IMR-90 (cell line): ENCODE data around the gene ALK. TPM values are rescaled to one million over a fixed set of nuclear protein-coding genes. Genes with fewer than 3 reads are reported as not detected.

ENCODE experiments used
- ATAC-seq: fragments of 200-7000 bp; cut with Tn5 transposase; 2 replicates; pipeline ENCODE4 v1.9.1; 2020; ENCODE audit warnings: low read depth, mild to moderate bottlenecking, moderate library complexity
- BruUV-seq: library from RNA; stranded (reverse); fragments of 400-500 nt; replicated peaks from 2 replicates; lab custom pipeline; 2021; lab: Mats Ljungman, UMichigan
- CTCF ChIA-PET: fragments of 300-600 bp; formaldehyde crosslinking; extraction: SDS; loops from one replicate; lab custom pipeline; 2021; ENCODE audit warnings: antibody characterized with exemption; lab: Yijun Ruan, JAX
- POLR2A ChIA-PET: fragments of 300-600 bp; sonication (Branson Sonifier 250); formaldehyde crosslinking; loops from one replicate; lab custom pipeline; 2022; ENCODE audit warnings: antibody characterized with exemption; ENCODE audit not compliant: unreplicated experiment; lab: Charles Lee
- DNase-seq: peaks from one replicate; pipeline ENCODE4 v3.0.0; 2013
- H2AFZ ChIP-seq: replicated peaks from 2 replicates; pipeline ENCODE3; 2013; ENCODE audit warnings: low read length, mild to moderate bottlenecking; ENCODE audit not compliant: poor library complexity
- H2AK5ac ChIP-seq: 2 replicates; pipeline ENCODE4 v1.6.1; 2013; ENCODE audit warnings: low read depth, low read length, inconsistent platforms
- H2AK9ac ChIP-seq: replicated peaks from 2 replicates; pipeline ENCODE3; 2013; ENCODE audit warnings: mild to moderate bottlenecking, low read depth, low read length, moderate library complexity; ENCODE audit not compliant: poor library complexity
- H2BK120ac ChIP-seq: 2 replicates; pipeline ENCODE4 v1.6.1; 2013; ENCODE audit warnings: low read depth, low read length, inconsistent platforms
- H2BK15ac ChIP-seq: 3 replicates; pipeline ENCODE4 v1.6.1; 2013; ENCODE audit warnings: low read depth, low read length, inconsistent platforms
- H2BK20ac ChIP-seq: 2 replicates; pipeline ENCODE4 v1.6.1; 2013; ENCODE audit warnings: low read depth, mild to moderate bottlenecking, inconsistent platforms, low read length, moderate library complexity
- H2BK5ac ChIP-seq: 2 replicates; pipeline ENCODE4 v1.6.1; 2013; ENCODE audit warnings: mild to moderate bottlenecking, low read depth, low read length, inconsistent platforms; ENCODE audit not compliant: poor library complexity, severe bottlenecking
- H3K14ac ChIP-seq: replicated peaks from 2 replicates; pipeline ENCODE4 v1.6.1; 2013; ENCODE audit warnings: low read depth, low read length, inconsistent platforms
- H3K18ac ChIP-seq: 2 replicates; pipeline ENCODE4 v1.6.1; 2013; ENCODE audit warnings: low read depth, low read length, control low read depth
- H3K23ac ChIP-seq: 2 replicates; pipeline ENCODE4 v1.6.1; 2013; ENCODE audit warnings: low read depth, low read length, inconsistent platforms
- H3K27ac ChIP-seq: 2 replicates; pipeline ENCODE4 v1.5.1; 2013; ENCODE audit warnings: mild to moderate bottlenecking, control low read depth, low read length; ENCODE audit not compliant: insufficient read depth
- H3K27me3 ChIP-seq: 2 replicates; pipeline ENCODE4 v1.6.1; 2013; ENCODE audit warnings: low read length; ENCODE audit not compliant: control insufficient read depth, insufficient read depth
- H3K36me3 ChIP-seq: 2 replicates; pipeline ENCODE4 v1.6.1; 2013; ENCODE audit warnings: low read length, mixed read lengths; ENCODE audit not compliant: control insufficient read depth, insufficient read depth
- H3K4ac ChIP-seq: 2 replicates; pipeline ENCODE4 v1.6.1; 2013; ENCODE audit warnings: low read depth, low read length, inconsistent platforms
- H3K4me1 ChIP-seq: 2 replicates; pipeline ENCODE4 v1.6.1; 2013; ENCODE audit warnings: low read length, mixed read lengths; ENCODE audit not compliant: control insufficient read depth, insufficient read depth
- H3K4me2 ChIP-seq: 2 replicates; pipeline ENCODE4 v1.6.1; 2013; ENCODE audit warnings: low read depth, mild to moderate bottlenecking, control low read depth, low read length, moderate library complexity
- H3K4me3 ChIP-seq: 2 replicates; pipeline ENCODE4 v1.5.1; 2013; ENCODE audit warnings: low read depth, mild to moderate bottlenecking, control low read depth, low read length, moderate library complexity; ENCODE audit not compliant: insufficient read depth
- H3K56ac ChIP-seq: 2 replicates; pipeline ENCODE4 v1.6.1; 2013; ENCODE audit warnings: low read length, inconsistent platforms; ENCODE audit not compliant: insufficient read depth; ENCODE audit errors: extremely low read depth
- H3K79me1 ChIP-seq, 2 experiments: 2 replicates each; pipeline ENCODE4 v1.6.1; 2013; ENCODE audit warnings: low read length in 2 of 2, inconsistent platforms in 1 of 2, low read depth in 1 of 2
- H3K9ac ChIP-seq: 2 replicates; pipeline ENCODE4 v1.6.1; 2013; ENCODE audit warnings: low read depth, low read length, control low read depth
- H3K9me1 ChIP-seq: 2 replicates; pipeline ENCODE4 v1.6.1; 2013; ENCODE audit warnings: low read length, inconsistent platforms; ENCODE audit not compliant: insufficient read depth
- H3K9me3 ChIP-seq: 2 replicates; pipeline ENCODE4 v1.6.1; 2013; ENCODE audit warnings: low read length; ENCODE audit not compliant: control insufficient read depth, insufficient read depth
- H4K20me1 ChIP-seq: 2 replicates; pipeline ENCODE4 v1.6.1; 2013; ENCODE audit warnings: low read length, inconsistent platforms; ENCODE audit not compliant: insufficient read depth
- H4K5ac ChIP-seq: 2 replicates; pipeline ENCODE4 v1.6.1; 2013; ENCODE audit warnings: mild to moderate bottlenecking, low read depth, low read length, control low read depth
- H4K8ac ChIP-seq, 2 experiments: 2 replicates each; pipeline ENCODE4 v1.6.1; 2013; ENCODE audit warnings: low read depth in 2 of 2, low read length in 2 of 2, control low read depth in 1 of 2, inconsistent platforms in 1 of 2
- H4K91ac ChIP-seq: 2 replicates; pipeline ENCODE4 v1.6.1; 2013; ENCODE audit warnings: low read depth, low read length, inconsistent platforms; ENCODE audit not compliant: insufficient read depth
- CEBPB ChIP-seq: IDR thresholded peaks from 2 replicates; pipeline ENCODE4 v1.6.1; 2012; ENCODE audit warnings: low read depth, low read length, improper control_type of control experiment
- CHD1 ChIP-seq: IDR thresholded peaks from 2 replicates; pipeline ENCODE4 v1.6.1; 2012; ENCODE audit warnings: low read depth, low read length, improper control_type of control experiment
- FOS ChIP-seq: fragments of 150-350 bp; IDR thresholded peaks from 2 replicates; pipeline ENCODE4 v1.6.1; 2016; ENCODE audit warnings: low read depth, low read length
- MAFK ChIP-seq: IDR thresholded peaks from 2 replicates; pipeline ENCODE4 v1.6.1; 2012; ENCODE audit warnings: low read depth, low read length, improper control_type of control experiment
- POLR2A ChIP-seq: IDR thresholded peaks from 2 replicates; pipeline ENCODE4 v1.6.1; 2012; ENCODE audit warnings: mild to moderate bottlenecking, low read depth, low read length
- RAD21 ChIP-seq: IDR thresholded peaks from 2 replicates; pipeline ENCODE4 v1.6.1; 2012; ENCODE audit warnings: low read length, improper control_type of control experiment
- RCOR1 ChIP-seq: IDR thresholded peaks from 2 replicates; pipeline ENCODE4 v1.6.1; 2012; ENCODE audit warnings: mild to moderate bottlenecking, low read length, improper control_type of control experiment; ENCODE audit not compliant: insufficient replicate concordance
- RFX5 ChIP-seq: IDR thresholded peaks from 2 replicates; pipeline ENCODE4 v1.8.0; 2012; ENCODE audit warnings: low read depth, mild to moderate bottlenecking, low read length, moderate library complexity
- SMC3 ChIP-seq: fragments of 150-350 bp; IDR thresholded peaks from 2 replicates; pipeline ENCODE4 v1.6.1; 2016; ENCODE audit warnings: low read depth, mild to moderate bottlenecking, antibody characterized with exemption, low read length, moderate library complexity
- USF2 ChIP-seq: fragments of 150-350 bp; IDR thresholded peaks from 2 replicates; pipeline ENCODE4 v1.6.1; 2017; ENCODE audit warnings: mild to moderate bottlenecking, antibody characterized with exemption, low read length, low read depth
- WGBS, 2 experiments: methylation state at CpG; one replicate each; pipeline versions ENCODE4 v1.1.5 to v1.1.7; 2013; ENCODE audit warnings: missing lambda C conversion rate in 2 of 2; ENCODE audit not compliant: insufficient read length in 1 of 2; ENCODE audit errors: extremely low coverage in 2 of 2; 5-methylcytosine and 5-hydroxymethylcytosine counted together
- dilution Hi-C: fragments of 300-500 bp; cut with HindIII; formaldehyde crosslinking; loops from one replicate; pipeline ENCODE4 v1.14.3; 2018; ENCODE audit warnings: low sequenced_read_pairs; ENCODE audit not compliant: unreplicated experiment
- in situ Hi-C: fragments of 300-500 bp; cut with MboI; formaldehyde crosslinking; loops from 3 replicates; pipeline ENCODE4 v1.14.3; 2019; ENCODE audit warnings: low sequenced_read_pairs, inconsistent platforms, mixed read lengths
- intact Hi-C: fragments of 100-400 bp; cut with micrococcal nuclease; formaldehyde crosslinking; loops from 2 replicates; pipeline ENCODE4 v1.10.0; 2022
- polyA plus RNA-seq, 3 experiments: library from polyadenylated mRNA; depleted of rRNA; stranded (reverse); fragments of >200 nt; gene quantifications; 2 replicates each; pipeline ENCODE4 v1.2.3, GENCODE V29; 2012; ENCODE audit warnings: low replicate concordance in 1 of 3
- total RNA-seq: library from RNA; depleted of rRNA; stranded (reverse); fragments of >200 nt; gene quantifications from 2 replicates; pipeline ENCODE4 v1.2.3, GENCODE V29; 2012
- TF ChIP-seq, protein P1 (sequence below): fragments of 150-350 bp; IDR thresholded peaks from 2 replicates; pipeline ENCODE4 v1.6.1; 2016; ENCODE audit warnings: low read depth, mild to moderate bottlenecking, low read length, moderate library complexity, borderline replicate concordance

ALK gene
- total and polyA plus RNA-seq, 2 of the 4 experiments (the other 2 are of a cell fraction), result not detected

GRCh38 chr2:29382486-29382885 is 538.9 kb downstream of the ALK start:
- H3K4me2 ChIP-seq, result no peak overlapping the region
- in situ Hi-C loops, result no loop called here
- 80% methylated on average over 1 of the region's 2 CpGs; no CpG with 5 or more reads in 1 of the 2 experiments for WGBS, 2 experiments
- no peak overlapping the region for H4K5ac ChIP-seq
- no peak overlapping the region for H4K91ac ChIP-seq
- no peaks in the 10 kb centered on the region for H3K9me3 ChIP-seq
- H3K4me1 ChIP-seq, result no peaks in the 10 kb centered on the region
- H2BK5ac ChIP-seq, result no peak overlapping the region
- no peak overlapping the region for H4K8ac ChIP-seq
- H3K56ac ChIP-seq, result no peak overlapping the region
- TF ChIP-seq, protein P1, sequence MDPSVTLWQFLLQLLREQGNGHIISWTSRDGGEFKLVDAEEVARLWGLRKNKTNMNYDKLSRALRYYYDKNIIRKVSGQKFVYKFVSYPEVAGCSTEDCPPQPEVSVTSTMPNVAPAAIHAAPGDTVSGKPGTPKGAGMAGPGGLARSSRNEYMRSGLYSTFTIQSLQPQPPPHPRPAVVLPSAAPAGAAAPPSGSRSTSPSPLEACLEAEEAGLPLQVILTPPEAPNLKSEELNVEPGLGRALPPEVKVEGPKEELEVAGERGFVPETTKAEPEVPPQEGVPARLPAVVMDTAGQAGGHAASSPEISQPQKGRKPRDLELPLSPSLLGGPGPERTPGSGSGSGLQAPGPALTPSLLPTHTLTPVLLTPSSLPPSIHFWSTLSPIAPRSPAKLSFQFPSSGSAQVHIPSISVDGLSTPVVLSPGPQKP, result no peak
- TF ChIP-seq RFX5, result no peak
- TF ChIP-seq RAD21, result no peak
- TF ChIP-seq USF2, result no peak
- no peak for TF ChIP-seq MAFK
- TF ChIP-seq CEBPB, result no peak
- no peak for TF ChIP-seq RCOR1
- no peak for TF ChIP-seq POLR2A
- no peak for TF ChIP-seq SMC3
- TF ChIP-seq CHD1, result no peak
- TF ChIP-seq FOS, result no peak
- no peak overlapping the region for H3K18ac ChIP-seq
- H3K9ac ChIP-seq, result no peak overlapping the region
- no peak overlapping the region for H3K27ac ChIP-seq
- H2BK120ac ChIP-seq, result no peak overlapping the region
- no peak overlapping the region for H2BK15ac ChIP-seq
- ChIA-PET CTCF (no interaction called here), POLR2A (no interaction called here)
- no peak overlapping the region for H3K14ac ChIP-seq
- no peak overlapping the region for H2AK9ac ChIP-seq
- no peaks in the 10 kb centered on the region for H3K36me3 ChIP-seq
- H2AFZ ChIP-seq, result no peak overlapping the region
- no TSS peak for BruUV-seq
- ATAC-seq (no peak), DNase-seq (no peak)
- H3K4ac ChIP-seq, result no peak overlapping the region
- H3K4me3 ChIP-seq, result no peak overlapping the region
- H3K9me1 ChIP-seq, result no peaks in the 10 kb centered on the region
- H3K79me1 ChIP-seq, result no peaks in the 10 kb centered on the region
- H4K20me1 ChIP-seq, result no peaks in the 10 kb centered on the region
- no peak overlapping the region for H3K23ac ChIP-seq
- no peak overlapping the region for H2AK5ac ChIP-seq
- intact Hi-C loops, result no loop called here
- no peak overlapping the region for H2BK20ac ChIP-seq
- dilution Hi-C loops, result no loop called here
- H3K27me3 ChIP-seq, result peaks cover 15% of the 10 kb centered on the region
